Suprapubic skin (tissue), 4 donors: ENCODE measurements around the gene PRDM11. TPM values are rescaled to one million over a fixed set of nuclear protein-coding genes. Genes with fewer than 3 reads are reported as not detected.

Experiments
- DNase-seq, 2 donors: peaks; one replicate each; pipeline ENCODE4 v3.0.0-alpha.2; 2019; ENCODE audit warnings: low spot score in 2 of 2
- H3K27ac ChIP-seq: fragments of 200-600 bp; sonication (generic); one replicate; pipeline ENCODE4 v1.5.1; 2019
- H3K27me3 ChIP-seq: fragments of 200-600 bp; sonication (generic); one replicate; pipeline ENCODE4 v1.5.1; 2019
- H3K36me3 ChIP-seq: fragments of 200-600 bp; sonication (generic); one replicate; pipeline ENCODE4 v1.5.1; 2019
- H3K4me1 ChIP-seq: fragments of 200-600 bp; sonication (generic); one replicate; pipeline ENCODE4 v1.5.1; 2019
- H3K4me3 ChIP-seq: fragments of 200-600 bp; sonication (generic); one replicate; pipeline ENCODE4 v1.5.1; 2019; ENCODE audit warnings: mild to moderate bottlenecking
- H3K9me3 ChIP-seq: fragments of 200-600 bp; sonication (generic); one replicate; pipeline ENCODE4 v1.5.1; 2019
- EP300 ChIP-seq: sonication (generic); formaldehyde crosslinking; IDR thresholded peaks from one replicate; pipeline ENCODE4 v1.6.1; 2017; ENCODE audit warnings: antibody characterized with exemption
- POLR2A ChIP-seq, 2 donors: fragments of 450-650 bp; IDR thresholded peaks; one replicate each; pipeline ENCODE4 v1.6.1; 2017; ENCODE audit warnings: antibody characterized with exemption in 2 of 2, mild to moderate bottlenecking in 2 of 2, moderate library complexity in 2 of 2
- POLR2AphosphoS5 ChIP-seq, 3 donors: sonication (generic); formaldehyde crosslinking; IDR thresholded peaks; one replicate each; pipeline ENCODE4 v1.6.1; 2017; ENCODE audit warnings: antibody characterized with exemption in 3 of 3
- WGBS: methylation state at CpG from one replicate; pipeline ENCODE4 v1.1.5; 2018; 5-methylcytosine and 5-hydroxymethylcytosine counted together
- total RNA-seq, 4 donors: library from RNA; depleted of rRNA; stranded (reverse); fragments of >200 nt; gene quantifications; one replicate each; pipeline ENCODE4 v1.1.0, GENCODE V29; 2016
- TF ChIP-seq, protein P1 (sequence below), 2 donors: fragments of 200-600 bp in 1 of 2; fragments of 450-650 bp in 1 of 2; sonication (generic) in 1 of 2; IDR thresholded peaks; one replicate each; pipeline ENCODE4 v1.5.1; 2016 to 2019; ENCODE audit warnings: antibody characterized with exemption in 2 of 2, mild to moderate bottlenecking in 1 of 2, moderate library complexity in 1 of 2

PRDM11 gene
- total RNA-seq, 4 donors from 2014 or later: 9.1 to 11.9 (median 11.0) TPM

GRCh38 chr11:45212566-45213315 is 66.3 kb downstream of the PRDM11 start:
- Histone ChIP-seq H3K27ac (no peak overlapping the region), H3K4me3 (no peak overlapping the region), H3K27me3 (no peaks in the 10 kb centered on the region), H3K36me3 (peaks cover 12% of the 10 kb centered on the region), H3K4me1 (peaks cover 15% of the 10 kb centered on the region), H3K9me3 (no peaks in the 10 kb centered on the region)
- TF ChIP-seq, protein P1, sequence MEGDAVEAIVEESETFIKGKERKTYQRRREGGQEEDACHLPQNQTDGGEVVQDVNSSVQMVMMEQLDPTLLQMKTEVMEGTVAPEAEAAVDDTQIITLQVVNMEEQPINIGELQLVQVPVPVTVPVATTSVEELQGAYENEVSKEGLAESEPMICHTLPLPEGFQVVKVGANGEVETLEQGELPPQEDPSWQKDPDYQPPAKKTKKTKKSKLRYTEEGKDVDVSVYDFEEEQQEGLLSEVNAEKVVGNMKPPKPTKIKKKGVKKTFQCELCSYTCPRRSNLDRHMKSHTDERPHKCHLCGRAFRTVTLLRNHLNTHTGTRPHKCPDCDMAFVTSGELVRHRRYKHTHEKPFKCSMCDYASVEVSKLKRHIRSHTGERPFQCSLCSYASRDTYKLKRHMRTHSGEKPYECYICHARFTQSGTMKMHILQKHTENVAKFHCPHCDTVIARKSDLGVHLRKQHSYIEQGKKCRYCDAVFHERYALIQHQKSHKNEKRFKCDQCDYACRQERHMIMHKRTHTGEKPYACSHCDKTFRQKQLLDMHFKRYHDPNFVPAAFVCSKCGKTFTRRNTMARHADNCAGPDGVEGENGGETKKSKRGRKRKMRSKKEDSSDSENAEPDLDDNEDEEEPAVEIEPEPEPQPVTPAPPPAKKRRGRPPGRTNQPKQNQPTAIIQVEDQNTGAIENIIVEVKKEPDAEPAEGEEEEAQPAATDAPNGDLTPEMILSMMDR (IDR thresholded peaks at IDR 0.05): no peak
- TF ChIP-seq POLR2AphosphoS5 (IDR thresholded peaks at IDR 0.05) (no peak), POLR2A (IDR thresholded peaks at IDR 0.05) (no peak), EP300 (no peak)
- 90% methylated on average over 22 of the region's 31 CpGs for WGBS
- DNase-seq: no peak

DNA sequence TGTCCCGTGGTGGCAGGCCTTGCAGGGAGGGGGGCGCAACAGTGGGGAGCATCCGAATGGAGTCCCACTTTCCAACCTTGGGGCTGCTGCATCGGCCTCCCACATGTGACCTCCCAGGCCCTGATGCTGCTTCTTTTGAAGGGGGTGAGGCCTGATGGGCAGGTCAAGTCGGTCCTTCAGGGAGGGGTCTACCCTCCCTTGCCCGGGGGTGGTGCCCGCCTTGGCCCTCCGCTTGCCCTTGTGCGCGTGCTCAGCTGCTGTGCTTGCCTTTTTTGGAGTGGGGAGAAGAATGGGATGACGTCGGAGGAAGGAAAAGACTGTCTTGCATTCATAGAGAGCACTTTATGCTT is 66.9 kb downstream of the PRDM11 start:
- 90% methylated on average over 7 of the region's 12 CpGs for WGBS
- TF ChIP-seq, protein P1 (IDR thresholded peaks at IDR 0.05): no peak
- TF ChIP-seq POLR2A (IDR thresholded peaks at IDR 0.05): no peak
- TF ChIP-seq EP300: no peak
- TF ChIP-seq POLR2AphosphoS5 (IDR thresholded peaks at IDR 0.05): no peak
- DNase-seq: no peak
- Histone ChIP-seq H3K9me3 (no peaks in the 10 kb centered on the region), H3K27me3 (no peaks in the 10 kb centered on the region), H3K36me3 (peaks cover 12% of the 10 kb centered on the region), H3K4me1 (peaks cover 15% of the 10 kb centered on the region), H3K27ac (no peak overlapping the region), H3K4me3 (no peak overlapping the region)

DNA sequence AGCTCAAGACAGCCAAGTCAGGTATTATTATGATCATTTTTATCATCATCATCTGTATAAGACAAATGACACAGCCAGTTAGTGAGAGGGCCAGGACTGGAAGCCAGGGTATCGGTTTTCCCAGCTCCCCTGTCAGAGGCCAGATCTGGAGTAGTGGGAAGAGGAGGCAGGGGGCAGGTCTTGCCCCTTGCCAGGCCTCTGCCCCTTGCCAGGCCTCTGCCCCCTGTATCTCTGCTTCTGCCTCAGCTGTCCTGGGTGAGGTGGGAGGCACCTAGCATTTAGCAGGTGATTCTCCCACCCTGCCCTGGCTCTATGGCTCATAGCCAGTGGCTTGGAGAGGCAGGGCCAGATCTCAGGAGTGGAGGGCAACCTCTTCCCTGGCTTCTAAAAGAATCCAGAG is 67.3 kb downstream of the PRDM11 start:
- Histone ChIP-seq H3K4me1 (peaks cover 15% of the 10 kb centered on the region), H3K27me3 (no peaks in the 10 kb centered on the region), H3K36me3 (peaks cover 12% of the 10 kb centered on the region), H3K4me3 (no peak overlapping the region), H3K9me3 (no peaks in the 10 kb centered on the region), H3K27ac (no peak overlapping the region)
- WGBS: 90% methylated on average over 1 of the region's 1 CpG
- no peak for DNase-seq
- TF ChIP-seq POLR2AphosphoS5 (IDR thresholded peaks at IDR 0.05): no peak
- TF ChIP-seq, protein P1 (IDR thresholded peaks at IDR 0.05): no peak

- TF ChIP-seq POLR2AphosphoS5 (IDR thresholded peaks at IDR 0.05) (no peak), EP300 (no peak), POLR2A (IDR thresholded peaks at IDR 0.05) (no peak)
- TF ChIP-seq, protein P1 (IDR thresholded peaks at IDR 0.05): no peak
- WGBS: 90% methylated on average over 4 of the region's 4 CpGs
- DNase-seq: no peak
- H3K4me1 ChIP-seq: peaks cover 3% of the 10 kb centered on the region
- peaks cover 19% of the 10 kb centered on the region for H3K36me3 ChIP-seq
- no peak overlapping the region for H3K27ac ChIP-seq
- no peaks in the 10 kb centered on the region for H3K9me3 ChIP-seq
- no peaks in the 10 kb centered on the region for H3K27me3 ChIP-seq
- no peak overlapping the region for H3K4me3 ChIP-seq
Observed at GRCh38 chr11:45215098-45215865, 68.8 kb downstream of the PRDM11 start.

DNA sequence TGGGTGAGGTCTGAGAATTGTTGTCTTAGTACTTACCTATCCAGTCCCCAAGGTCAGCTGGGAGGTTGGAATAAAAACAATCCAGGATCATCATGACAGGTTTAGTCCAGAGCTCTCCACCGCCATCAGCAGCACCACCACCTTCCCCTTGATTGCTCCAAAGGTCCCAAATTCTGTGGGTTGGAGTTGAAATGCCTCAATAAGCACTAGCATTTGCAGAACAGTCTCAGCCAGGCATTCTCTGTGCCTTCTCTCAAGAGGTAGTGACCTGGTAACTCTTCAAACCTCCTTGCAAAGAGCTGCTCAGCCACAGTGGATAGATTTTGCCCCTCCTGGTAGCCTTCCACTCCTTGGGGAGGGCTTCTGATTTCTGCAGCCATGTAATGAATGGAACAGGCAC is 69.6 kb downstream of the PRDM11 start:
- Histone ChIP-seq H3K4me3 (no peak overlapping the region), H3K4me1 (no peaks in the 10 kb centered on the region), H3K9me3 (no peaks in the 10 kb centered on the region), H3K27ac (no peak overlapping the region), H3K36me3 (peaks cover 19% of the 10 kb centered on the region), H3K27me3 (no peaks in the 10 kb centered on the region)
- DNase-seq: no peak
- 100% methylated on average over 1 of the region's 1 CpG for WGBS
- TF ChIP-seq POLR2A (IDR thresholded peaks at IDR 0.05) (no peak), EP300 (no peak), POLR2AphosphoS5 (IDR thresholded peaks at IDR 0.05) (no peak)
- TF ChIP-seq, protein P1 (IDR thresholded peaks at IDR 0.05): no peak
